ENCODE results near the gene PHACTR1. TPM values are rescaled to one million over a fixed set of nuclear protein-coding genes. Genes with fewer than 3 reads are reported as not detected.

PHACTR1 gene
- total RNA-seq, 2 donors from 2014 or later = 0.05 to 0.29 TPM

- Mint-ChIP-seq H3K9me3 (no peaks in the 10 kb centered on the region), H3K36me3 (no peaks in the 10 kb centered on the region), H3K27ac (no peak overlapping the region)
- ATAC-seq (no peak), DNase-seq (ENCODE audit: low spot score in 2 of 2) (no peak)
These were observed 97.4 kb downstream of the PHACTR1 start for GRCh38 chr6:12814015-12814414.

DNA sequence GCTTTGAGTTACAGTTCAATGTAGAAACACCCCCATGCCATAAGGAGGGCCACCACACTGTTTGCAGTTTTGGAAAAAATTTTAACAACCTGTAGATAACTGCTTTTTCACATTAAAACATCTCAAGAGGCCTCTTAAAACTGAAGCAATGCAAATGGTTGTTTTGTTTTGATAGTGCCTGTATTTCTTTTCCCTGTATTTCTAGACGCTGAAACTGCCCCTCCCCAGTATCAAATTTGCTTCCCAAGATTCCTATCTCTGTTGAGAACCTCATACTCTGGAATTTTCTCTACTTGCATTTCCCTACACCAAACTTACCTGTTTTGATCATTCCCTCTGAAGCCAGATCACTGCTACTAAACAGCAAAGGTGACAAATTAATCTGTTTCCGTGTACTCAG lies 98.5 kb downstream of the PHACTR1 start:
- no peaks in the 10 kb centered on the region for H3K9me3 Mint-ChIP-seq
- H3K27ac Mint-ChIP-seq = no peak overlapping the region
- no peaks in the 10 kb centered on the region for H3K36me3 Mint-ChIP-seq
- DNase-seq (ENCODE audit: low spot score in 2 of 2) = no peak
- ATAC-seq = no peak

DNA sequence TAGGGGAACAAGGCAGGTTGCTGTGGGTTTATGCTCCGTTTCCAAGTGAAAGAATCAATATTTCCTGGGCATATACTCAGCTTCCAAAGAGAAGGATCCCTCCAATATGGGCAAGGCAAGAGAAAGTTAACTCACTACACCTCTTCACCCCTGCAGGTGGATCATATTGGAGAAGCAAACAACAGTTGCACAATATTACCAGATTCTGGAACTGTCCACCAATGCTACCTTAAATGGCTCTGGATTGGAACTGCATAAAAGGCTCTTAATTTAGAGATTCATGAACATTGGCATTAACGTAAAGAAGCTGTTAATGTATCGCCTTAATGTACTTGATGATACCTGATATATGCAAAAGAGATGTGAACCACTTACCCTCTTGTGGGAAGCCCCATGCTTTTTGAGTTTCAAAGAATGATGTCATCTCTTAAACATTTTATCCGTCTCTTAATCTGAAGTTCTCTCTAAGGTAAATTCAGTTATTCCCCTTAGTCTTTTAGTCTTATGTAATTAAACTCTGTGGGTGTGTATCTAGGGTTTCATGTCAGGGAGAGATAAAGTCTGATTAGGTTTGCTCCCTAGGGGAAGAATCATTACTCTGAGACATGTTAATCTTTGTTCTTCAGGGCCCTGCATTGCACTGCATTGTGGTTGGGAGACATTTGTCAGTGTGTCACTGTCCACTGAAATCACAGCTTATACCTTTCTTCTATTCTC lies 99.5 kb downstream of the PHACTR1 start:
- DNase-seq (ENCODE audit: low spot score in 2 of 2) = no peak
- Mint-ChIP-seq H3K9me3 (no peaks in the 10 kb centered on the region), H3K27ac (no peak overlapping the region), H3K36me3 (no peaks in the 10 kb centered on the region)
- ATAC-seq = no peak

- ATAC-seq = no peak
- Mint-ChIP-seq H3K9me3 (no peaks in the 10 kb centered on the region), H3K36me3 (no peaks in the 10 kb centered on the region), H3K27ac (no peak overlapping the region)
- DNase-seq (ENCODE audit: low spot score in 2 of 2) = no peak
These were observed 101.8 kb downstream of the PHACTR1 start for GRCh38 chr6:12818324-12818723.

- Mint-ChIP-seq H3K27ac (no peak overlapping the region), H3K9me3 (no peaks in the 10 kb centered on the region), H3K36me3 (no peaks in the 10 kb centered on the region)
- DNase-seq (ENCODE audit: low spot score in 2 of 2) (no peak), ATAC-seq (no peak)
These were observed 107.3 kb downstream of the PHACTR1 start for GRCh38 chr6:12823847-12824246.

- DNase-seq (ENCODE audit: low spot score in 2 of 2) (no peak), ATAC-seq (no peak)
- no peaks in the 10 kb centered on the region for H3K9me3 Mint-ChIP-seq
- no peaks in the 10 kb centered on the region for H3K36me3 Mint-ChIP-seq
- no peak overlapping the region for H3K27ac Mint-ChIP-seq
These were observed 110.0 kb downstream of the PHACTR1 start for GRCh38 chr6:12826584-12826983.

DNA sequence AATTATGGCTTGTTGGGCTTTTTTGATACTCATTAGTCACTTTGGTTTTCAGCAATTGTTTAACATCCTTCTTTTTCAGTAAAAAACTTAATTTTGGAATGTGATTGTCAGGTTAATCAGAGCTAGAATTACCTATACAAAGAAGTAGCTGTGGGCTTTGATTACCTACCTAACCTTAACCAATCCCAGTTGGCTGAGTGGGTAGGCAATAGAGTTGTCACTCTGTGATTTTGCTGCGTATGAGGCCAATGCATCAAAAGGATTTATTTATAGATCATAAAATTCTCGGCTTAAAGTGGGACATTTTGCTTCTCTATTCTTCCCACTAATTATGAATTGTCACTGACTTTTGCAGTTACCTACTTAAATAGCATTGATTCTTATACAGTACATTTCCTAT lies 111.4 kb downstream of the PHACTR1 start:
- ATAC-seq (no peak), DNase-seq (ENCODE audit: low spot score in 2 of 2) (no peak)
- Mint-ChIP-seq H3K36me3 (no peaks in the 10 kb centered on the region), H3K9me3 (no peaks in the 10 kb centered on the region), H3K27ac (no peak overlapping the region)

GRCh38 chr6:12832226-12832735 lies 115.7 kb downstream of the PHACTR1 start:
- no peak for ATAC-seq
- Mint-ChIP-seq H3K9me3 (peaks cover 0 to 7% of the 10 kb centered on the region in 2 donors), H3K36me3 (peaks cover 0 to 4% of the 10 kb centered on the region in 2 donors), H3K27ac (no peak overlapping the region)
- no peak for DNase-seq (ENCODE audit: low spot score in 2 of 2)

DNA sequence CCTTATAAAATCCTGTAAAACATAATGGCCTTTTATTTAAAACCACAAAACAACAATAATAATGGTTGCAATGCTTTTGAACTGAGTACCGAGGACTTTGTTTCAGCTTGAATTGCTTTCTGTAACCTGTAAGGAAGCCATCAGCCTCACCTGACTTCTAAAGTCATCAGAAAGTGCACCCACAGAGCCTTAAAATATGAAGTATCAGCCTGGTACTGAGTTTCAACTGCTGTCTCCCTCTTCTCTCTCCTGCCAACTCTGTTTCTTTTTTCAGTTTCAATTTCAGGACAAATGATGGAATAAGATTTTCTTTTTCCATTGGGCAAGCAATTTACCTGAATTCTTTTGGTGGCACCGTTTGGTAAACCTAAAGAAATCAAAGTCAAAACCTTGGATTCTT lies 119.4 kb downstream of the PHACTR1 start:
- Mint-ChIP-seq H3K9me3 (peaks cover 7 to 8% of the 10 kb centered on the region in 2 donors), H3K27ac (peak overlapping the region in 1 of 2 donors; percentile 50), H3K36me3 (peaks cover 4 to 6% of the 10 kb centered on the region in 2 donors)
- DNase-seq (ENCODE audit: low spot score in 2 of 2) (no peak), ATAC-seq (no peak)

- ATAC-seq = no peak
- DNase-seq (ENCODE audit: low spot score in 2 of 2) = no peak
- peaks cover 4 to 8% of the 10 kb centered on the region in 2 donors for H3K9me3 Mint-ChIP-seq
- no peak overlapping the region for H3K27ac Mint-ChIP-seq
- H3K36me3 Mint-ChIP-seq = peaks cover 4 to 6% of the 10 kb centered on the region in 2 donors
These were observed 125.1 kb downstream of the PHACTR1 start for GRCh38 chr6:12841619-12842018.

DNA sequence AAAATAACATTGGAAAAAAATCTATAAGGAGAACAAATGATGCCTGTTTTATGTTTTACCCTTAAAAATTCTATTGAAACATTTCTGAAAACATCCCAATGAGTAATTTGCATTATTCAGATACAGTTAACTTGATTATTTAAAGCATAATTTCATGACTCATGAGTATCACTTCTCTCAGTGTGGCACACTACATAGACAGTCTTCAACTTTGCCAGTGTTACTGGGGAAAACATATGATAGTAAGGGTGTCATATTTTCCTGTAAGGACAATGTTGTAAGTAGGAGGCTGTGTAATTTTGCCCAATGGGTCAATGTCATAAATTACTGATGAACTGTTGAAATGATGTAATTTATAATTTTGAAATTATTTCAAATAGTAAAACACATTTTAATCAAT lies 125.5 kb downstream of the PHACTR1 start:
- DNase-seq (ENCODE audit: low spot score in 2 of 2) (no peak), ATAC-seq (no peak)
- H3K9me3 Mint-ChIP-seq = peaks cover 0 to 8% of the 10 kb centered on the region in 2 donors
- H3K27ac Mint-ChIP-seq = no peak overlapping the region
- peaks cover 0 to 6% of the 10 kb centered on the region in 2 donors for H3K36me3 Mint-ChIP-seq

DNA sequence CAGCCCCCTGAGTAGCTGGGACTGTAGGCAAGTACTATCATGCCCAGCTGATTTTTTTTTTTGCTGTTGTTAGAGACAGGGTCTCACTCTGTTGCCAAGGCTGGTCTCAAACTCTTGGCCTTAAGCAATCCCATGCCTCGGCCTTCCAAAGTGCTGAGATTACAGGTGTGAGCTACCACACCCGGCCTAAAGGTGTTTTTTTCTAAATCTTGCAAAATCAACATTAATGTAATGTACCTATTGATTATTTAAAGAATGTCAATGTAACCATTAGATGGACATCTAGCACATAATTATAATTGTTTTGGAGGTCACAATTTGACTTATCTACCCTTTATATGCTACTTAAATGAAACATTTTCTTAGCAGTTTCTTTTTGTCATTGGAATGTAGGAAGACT lies 126.1 kb downstream of the PHACTR1 start:
- peaks cover 0 to 5% of the 10 kb centered on the region in 2 donors for H3K9me3 Mint-ChIP-seq
- H3K36me3 Mint-ChIP-seq = peaks cover 0 to 4% of the 10 kb centered on the region in 2 donors
- DNase-seq (ENCODE audit: low spot score in 2 of 2) (no peak), ATAC-seq (no peak)
- H3K27ac Mint-ChIP-seq = no peak overlapping the region

GRCh38 chr6:12844284-12845223 lies 128.0 kb downstream of the PHACTR1 start:
- H3K27ac Mint-ChIP-seq = no peak overlapping the region
- H3K36me3 Mint-ChIP-seq = no peaks in the 10 kb centered on the region
- no peak for ATAC-seq

GRCh38 chr6:12845224-12846004 lies 128.8 kb downstream of the PHACTR1 start:
- H3K27ac Mint-ChIP-seq = no peak overlapping the region
- DNase-seq (ENCODE audit: low spot score in 2 of 2) (no peak), ATAC-seq (no peak)
- H3K36me3 Mint-ChIP-seq = no peaks in the 10 kb centered on the region
- H3K9me3 Mint-ChIP-seq = no peaks in the 10 kb centered on the region

More at GRCh38 chr6:12844284-12845223, 128.0 kb downstream of the PHACTR1 start:
- DNase-seq (ENCODE audit: low spot score in 2 of 2) = no peak
- H3K9me3 Mint-ChIP-seq = no peaks in the 10 kb centered on the region

- DNase-seq (ENCODE audit: low spot score in 2 of 2) (no peak), ATAC-seq (no peak)
- H3K27ac Mint-ChIP-seq = no peak overlapping the region
- H3K36me3 Mint-ChIP-seq = no peaks in the 10 kb centered on the region
- H3K9me3 Mint-ChIP-seq = no peaks in the 10 kb centered on the region
These were observed 132.6 kb downstream of the PHACTR1 start for GRCh38 chr6:12848964-12849808.

DNA sequence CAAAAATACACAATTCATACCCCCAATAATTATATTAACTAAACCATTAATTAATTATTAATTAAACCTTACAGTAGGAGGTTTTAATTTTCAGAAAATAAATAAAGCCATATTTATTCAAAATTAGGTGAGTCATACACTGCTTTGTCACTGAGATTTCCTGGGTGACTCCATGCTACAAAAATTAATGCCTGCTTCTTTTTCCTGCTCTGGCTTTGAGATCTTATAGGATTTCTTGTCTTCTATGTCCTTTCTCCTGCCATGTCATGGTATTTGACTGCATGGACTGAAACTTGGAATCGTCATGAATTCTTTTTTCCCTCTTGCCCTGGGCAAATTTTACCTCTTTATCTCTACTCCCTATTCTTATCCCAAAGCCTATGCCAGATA lies 133.2 kb downstream of the PHACTR1 start:
- DNase-seq (ENCODE audit: low spot score in 2 of 2) (no peak), ATAC-seq (no peak)
- no peaks in the 10 kb centered on the region for H3K36me3 Mint-ChIP-seq
- no peaks in the 10 kb centered on the region for H3K9me3 Mint-ChIP-seq
- H3K27ac Mint-ChIP-seq = no peak overlapping the region

Data from activated naive CD4-positive, alpha-beta T cell treated with anti-CD3 and anti-CD28 coated beads, Interleukin-2, amount 50 U/mL, for 72 hours (primary cell).